ENCODE results near the gene MN1. TPM values are rescaled to one million over a fixed set of nuclear protein-coding genes. Genes with fewer than 3 reads are reported as not detected.
A peak's percentile ranks its signal among the peaks of the same experiment; 100 is the strongest.

Gene MN1
- total and polyA plus RNA-seq, 2 of the 8 experiments (the other 6 are each of a cell fraction or from before 2014, with no cell fraction given) = 3.1 to 4.9 TPM

DNA sequence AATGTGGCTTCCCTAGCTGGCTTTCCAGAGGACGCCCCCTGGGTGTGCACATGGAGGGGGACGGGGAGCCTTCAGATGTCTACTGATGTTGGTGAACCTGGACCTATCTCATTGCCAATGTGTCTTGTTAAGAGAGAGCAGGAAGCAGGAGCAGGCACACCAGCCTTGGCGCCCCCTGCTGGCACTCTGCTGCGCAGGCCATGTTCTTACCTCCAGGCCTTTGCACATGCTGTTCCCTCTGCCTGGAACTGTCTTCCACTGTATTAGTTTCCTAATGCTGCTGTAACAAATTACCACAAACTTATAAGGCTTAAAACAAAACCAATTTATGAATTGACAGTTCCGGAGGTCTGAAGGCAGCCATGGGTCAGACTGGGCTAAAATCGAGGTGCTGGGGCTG is 23.6 kb upstream of the MN1 start:
- H2BK20ac ChIP-seq (ENCODE audit: low read length) = no peak overlapping the region
- no peak overlapping the region for H2BK12ac ChIP-seq (ENCODE audit: low read depth, low read length)
- H3K4ac ChIP-seq (replicated peaks; ENCODE audit: insufficient read length, low read depth, low read length) = no peak overlapping the region
- POLR2A ChIA-PET (ENCODE audit: partially characterized antibody) = no interaction called here
- H3K14ac ChIP-seq (ENCODE audit: insufficient read length) = no peak overlapping the region
- no peaks in the 10 kb centered on the region for H3K23me2 ChIP-seq (ENCODE audit: low read depth, low read length)
- no peak overlapping the region for H3K27ac ChIP-seq (ENCODE audit: low read depth, low read length)
- H3K56ac ChIP-seq (replicated peaks; ENCODE audit: insufficient read length, low read depth, low read length) = no peak overlapping the region
- H3K4me3 ChIP-seq (ENCODE audit: extremely low read depth in 1 of 4, insufficient read depth in 2 of 4, low read depth in 3 of 4, low read length in 4 of 4) = no peak overlapping the region
- H4K5ac ChIP-seq (ENCODE audit: insufficient read length, low read depth, low read length) = no peak overlapping the region
- no peak overlapping the region for H4K91ac ChIP-seq (replicated peaks; ENCODE audit: insufficient read length, low read length)
- H3K4me1 ChIP-seq (replicated peaks in 1 of 4; ENCODE audit: control insufficient read depth in 3 of 4, insufficient read depth in 4 of 4, low read length in 3 of 4) = peaks cover 0 to 6% (median 0%) of the 10 kb centered on the region in 4 experiments; a peak in 2 of 7 replicates
- DNase-seq (ENCODE audit: low read depth in 1 of 2, low spot score in 2 of 2) = peak in 1 of 2 experiments; percentile 77
- H3K4me2 ChIP-seq (ENCODE audit: insufficient read depth in 1 of 2, low read depth in 2 of 2, low read length in 2 of 2) = no peak overlapping the region
- H3K23ac ChIP-seq (ENCODE audit: insufficient read length) = no peak overlapping the region
- 75% methylated on average over 6 of the region's 6 CpGs; no CpG with 5 or more reads in 1 of the 2 experiments for WGBS, 2 experiments (ENCODE audit: extremely low coverage in 1 of 2, insufficient coverage in 1 of 2, insufficient read length in 1 of 2, insufficient replicate concordance in 2 of 2, low coverage in 1 of 2, low lambda C conversion rate in 2 of 2, missing lambda C conversion rate in 1 of 2)
- no peaks in the 10 kb centered on the region for H3K36me3 ChIP-seq (ENCODE audit: control insufficient read depth in 2 of 4, insufficient read depth in 4 of 4, low read length in 3 of 4)
- no peaks in the 10 kb centered on the region for H3K9me3 ChIP-seq (ENCODE audit: insufficient read depth in 2 of 2, low read depth in 1 of 2, low read length in 1 of 2)
- H3K79me2 ChIP-seq (ENCODE audit: control insufficient read depth in 1 of 2, insufficient read depth in 2 of 2, low read length in 2 of 2) = no peaks in the 10 kb centered on the region
- H2BK120ac ChIP-seq (replicated peaks; ENCODE audit: low read depth, low read length) = no peak overlapping the region
- CTCF ChIA-PET (ENCODE audit: partially characterized antibody) = interaction anchor here (0.6 to 2.5 kb wide), 11 partner anchors 13 to 357 kb away, joined by 3 to 13 read pairs (median 4); no protein-coding TSS in a partner anchor
- H2BK5ac ChIP-seq (ENCODE audit: low read depth, low read length) = no peak overlapping the region
- H3K79me1 ChIP-seq (ENCODE audit: low read depth, low read length) = no peaks in the 10 kb centered on the region
- no peaks in the 10 kb centered on the region for H3K27me3 ChIP-seq (replicated peaks in 1 of 4; ENCODE audit: control insufficient read depth in 3 of 4, extremely low read depth in 1 of 4, insufficient read depth in 3 of 4, low read length in 3 of 4)
- no peak overlapping the region for H3K9ac ChIP-seq (replicated peaks in 1 of 4; ENCODE audit: extremely low read depth in 1 of 4, low read depth in 3 of 4, low read length in 3 of 4)
- no peak overlapping the region for H2AFZ ChIP-seq (ENCODE audit: low read length)
- no peaks in the 10 kb centered on the region for H4K20me1 ChIP-seq (replicated peaks in 1 of 2; ENCODE audit: control insufficient read depth in 1 of 2, insufficient read depth in 2 of 2, low read length in 2 of 2)
- no peak overlapping the region for H3K18ac ChIP-seq (ENCODE audit: extremely low read depth, low read length)
- no peak overlapping the region for H2BK15ac ChIP-seq (ENCODE audit: low read length)
- FAIRE-seq = no peak
- H4K8ac ChIP-seq (ENCODE audit: extremely low read depth, insufficient read depth, low read length) = peak overlapping the region; percentile 73; the same call in 1 of the 2 replicates
- no peak overlapping the region for H2AK5ac ChIP-seq (ENCODE audit: low read depth, low read length)
- TF ChIP-seq EZH2 (IDR thresholded peaks at IDR 0.05; ENCODE audit: low read depth, low read length, severe bottlenecking) = no peak
- no peak for TF ChIP-seq RNF2 (IDR thresholded peaks at IDR 0.05; ENCODE audit: borderline replicate concordance, low read depth, low read length, missing control alignments, poor library complexity, severe bottlenecking)
- TF ChIP-seq, protein P1, sequence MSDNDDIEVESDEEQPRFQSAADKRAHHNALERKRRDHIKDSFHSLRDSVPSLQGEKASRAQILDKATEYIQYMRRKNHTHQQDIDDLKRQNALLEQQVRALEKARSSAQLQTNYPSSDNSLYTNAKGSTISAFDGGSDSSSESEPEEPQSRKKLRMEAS (IDR thresholded peaks at IDR 0.05) = 0 out of 2 replicates have a peak, but pooled peaks have one; percentile 27
- peak in 1 of 2 experiments; percentile 80; a peak in 1 of 4 replicates for TF ChIP-seq HDAC2 (IDR thresholded peaks at IDR 0.05; ENCODE audit: borderline replicate concordance in 1 of 2, low read depth in 2 of 2, low read length in 2 of 2)
- TF ChIP-seq SIN3A (conservative IDR thresholded peaks at IDR 0.05 in 1 of 2, IDR thresholded peaks at IDR 0.05 in 1 of 2; ENCODE audit: low read depth in 1 of 2, low read length in 2 of 2) = no peak
- TF ChIP-seq TAF1 (IDR thresholded peaks at IDR 0.05; ENCODE audit: low read depth, low read length) = no peak
- no peak for TF ChIP-seq HDAC6 (IDR thresholded peaks at IDR 0.05; ENCODE audit: low read depth, low read length)
- no peak for TF ChIP-seq SRF (IDR thresholded peaks at IDR 0.05; ENCODE audit: low read depth, low read length)
- TF ChIP-seq ASH2L (IDR thresholded peaks at IDR 0.05; ENCODE audit: low read length) = no peak
- peak; percentile 96 for TF ChIP-seq KDM1A (IDR thresholded peaks at IDR 0.05; ENCODE audit: borderline replicate concordance, low read length)
- TF ChIP-seq JUN (IDR thresholded peaks at IDR 0.05; ENCODE audit: low read depth, low read length) = no peak
